Esophagus squamous epithelium (tissue), 5 donors: ENCODE data around the gene PLOD3. TPM values are rescaled to one million over a fixed set of nuclear protein-coding genes. Genes with fewer than 3 reads are reported as not detected.

Experiments used
- DNase-seq: peaks from one replicate; lab custom pipeline; 2025; lab: John Stamatoyannopoulos, UW
- H3K27ac ChIP-seq, 4 donors: fragments of 200-600 bp; sonication (generic); one replicate each; pipeline ENCODE4 v1.5.1; 2016 to 2019; ENCODE audit warnings: mild to moderate bottlenecking in 1 of 4
- H3K27me3 ChIP-seq, 4 donors: fragments of 200-600 bp; sonication (generic); 1 replicate in 3 of 4; 2 replicates in 1 of 4; pipeline versions ENCODE4 v1.5.1 to v1.6.0; 2017 to 2021; ENCODE audit warnings: antibody characterized with exemption in 1 of 4
- H3K36me3 ChIP-seq, 3 donors: fragments of 200-600 bp; sonication (generic); one replicate each; pipeline ENCODE4 v1.5.1; 2016 to 2019
- H3K4me1 ChIP-seq, 3 donors: fragments of 200-600 bp; sonication (generic); one replicate each; pipeline ENCODE4 v1.5.1; 2017 to 2019
- H3K4me3 ChIP-seq, 4 donors: fragments of 200-600 bp; sonication (generic); 1 replicate in 3 of 4; 2 replicates in 1 of 4; pipeline ENCODE4 v1.5.1; 2016 to 2019; ENCODE audit warnings: mild to moderate bottlenecking in 2 of 4, moderate library complexity in 1 of 4
- H3K9me3 ChIP-seq, 3 donors: fragments of 200-600 bp; sonication (generic); one replicate each; pipeline ENCODE4 v1.5.1; 2016 to 2019
- POLR2A ChIP-seq, 4 donors: fragments of 450-650 bp; IDR thresholded peaks; one replicate each; pipeline ENCODE4 v1.6.1; 2017; ENCODE audit warnings: antibody characterized with exemption in 4 of 4, mild to moderate bottlenecking in 4 of 4, moderate library complexity in 3 of 4
- WGBS, 2 donors: methylation state at CpG; one replicate each; pipeline ENCODE4 v1.1.5; 2018; 5-methylcytosine and 5-hydroxymethylcytosine counted together
- intact Hi-C: fragments of 100-400 bp; cut with DNase I; formaldehyde crosslinking; loops from one replicate; pipeline ENCODE4 v1.15.0; 2022
- total RNA-seq, 4 donors: library from RNA; depleted of rRNA; stranded (reverse); fragments of >200 nt; gene quantifications; one replicate each; pipeline ENCODE4 v1.1.0, GENCODE V29; 2016
- TF ChIP-seq, protein P1 (sequence below), 6 experiments: fragments of 450-650 bp in 4 of 6; fragments of 200-600 bp in 2 of 6; sonication (generic) in 2 of 6; IDR thresholded peaks; one replicate each; pipeline ENCODE4 v1.5.1; 2016 to 2019; ENCODE audit warnings: antibody characterized with exemption in 6 of 6, mild to moderate bottlenecking in 4 of 6, moderate library complexity in 4 of 6
- donor health status: DM: yes; HTN: yes; CAD: no.

The PLOD3 gene
- total RNA-seq, 4 donors from 2014 or later = 2.5 to 14.5 (median 9.7) TPM

DNA sequence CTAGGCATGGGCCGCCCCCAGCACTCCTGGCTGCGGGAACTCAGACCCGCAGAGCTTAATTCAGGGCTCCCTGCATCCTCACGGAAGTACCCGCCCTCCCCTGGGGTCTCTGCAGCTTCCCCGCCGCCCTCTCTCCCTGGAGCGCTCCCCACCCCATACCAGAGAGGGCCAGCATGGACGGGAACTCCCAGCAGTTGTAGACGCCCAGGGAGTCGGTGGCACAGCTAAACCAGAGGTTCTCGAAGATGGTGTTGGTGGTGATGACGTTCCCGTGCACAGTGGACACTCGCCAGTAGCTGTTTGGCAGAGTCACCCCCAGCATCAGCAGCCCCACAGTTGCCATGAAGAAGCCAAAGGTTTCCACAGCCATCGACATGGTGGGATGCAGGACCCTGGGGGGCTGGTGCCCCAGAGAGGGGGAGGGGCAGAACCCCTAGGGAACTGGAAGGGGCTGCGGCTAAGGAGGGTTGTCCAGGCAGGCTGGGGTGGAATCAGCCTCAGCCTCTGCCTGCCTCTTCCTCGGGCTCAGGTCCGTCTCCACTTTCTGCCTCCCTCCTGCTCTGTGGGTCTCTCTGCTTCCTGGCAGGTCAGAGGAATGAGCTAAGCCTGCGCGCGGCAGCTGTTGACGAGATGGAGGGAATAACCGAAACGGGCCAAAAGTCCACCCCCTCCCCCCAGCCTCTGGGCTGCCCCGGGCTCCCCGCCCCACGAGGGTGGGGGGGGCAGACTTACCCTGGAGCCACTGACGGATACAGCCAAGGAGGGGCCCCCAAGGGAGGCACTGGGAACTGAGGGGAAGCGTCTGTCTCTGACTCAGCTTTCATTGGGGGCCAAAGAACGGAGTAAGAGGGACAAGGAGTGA, 20.1 kb upstream of the PLOD3 start, which contains the start of gene CLDN15:
TSS of gene CLDN15 (minus strand) at position 597 of the 862 bp plus-strand sequence. CDS start at position 376, 221 bp downstream.
- TF ChIP-seq, protein P1, sequence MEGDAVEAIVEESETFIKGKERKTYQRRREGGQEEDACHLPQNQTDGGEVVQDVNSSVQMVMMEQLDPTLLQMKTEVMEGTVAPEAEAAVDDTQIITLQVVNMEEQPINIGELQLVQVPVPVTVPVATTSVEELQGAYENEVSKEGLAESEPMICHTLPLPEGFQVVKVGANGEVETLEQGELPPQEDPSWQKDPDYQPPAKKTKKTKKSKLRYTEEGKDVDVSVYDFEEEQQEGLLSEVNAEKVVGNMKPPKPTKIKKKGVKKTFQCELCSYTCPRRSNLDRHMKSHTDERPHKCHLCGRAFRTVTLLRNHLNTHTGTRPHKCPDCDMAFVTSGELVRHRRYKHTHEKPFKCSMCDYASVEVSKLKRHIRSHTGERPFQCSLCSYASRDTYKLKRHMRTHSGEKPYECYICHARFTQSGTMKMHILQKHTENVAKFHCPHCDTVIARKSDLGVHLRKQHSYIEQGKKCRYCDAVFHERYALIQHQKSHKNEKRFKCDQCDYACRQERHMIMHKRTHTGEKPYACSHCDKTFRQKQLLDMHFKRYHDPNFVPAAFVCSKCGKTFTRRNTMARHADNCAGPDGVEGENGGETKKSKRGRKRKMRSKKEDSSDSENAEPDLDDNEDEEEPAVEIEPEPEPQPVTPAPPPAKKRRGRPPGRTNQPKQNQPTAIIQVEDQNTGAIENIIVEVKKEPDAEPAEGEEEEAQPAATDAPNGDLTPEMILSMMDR (IDR thresholded peaks at IDR 0.05) = no peak
- no peak for TF ChIP-seq POLR2A (IDR thresholded peaks at IDR 0.05)
- Histone ChIP-seq H3K9me3 (no peaks in the 10 kb centered on the region), H3K4me1 (peaks cover 0 to 87% (median 31%) of the 10 kb centered on the region in 3 donors), H3K4me3 (peak within 1 kb of the TSS; percentile 1 to 51 (median 19)), H3K27me3 (no peaks in the 10 kb centered on the region), H3K27ac (peak within 1 kb of the TSS; percentile 55 to 85 (median 78)), H3K36me3 (peaks cover 0 to 59% (median 13%) of the 10 kb centered on the region in 3 donors)
- DNase-seq = no peak
- intact Hi-C loops = no loop called here
- WGBS, 2 donors = 35 to 41% methylated on average over 3 to 4 of the region's 31 CpGs

DNA sequence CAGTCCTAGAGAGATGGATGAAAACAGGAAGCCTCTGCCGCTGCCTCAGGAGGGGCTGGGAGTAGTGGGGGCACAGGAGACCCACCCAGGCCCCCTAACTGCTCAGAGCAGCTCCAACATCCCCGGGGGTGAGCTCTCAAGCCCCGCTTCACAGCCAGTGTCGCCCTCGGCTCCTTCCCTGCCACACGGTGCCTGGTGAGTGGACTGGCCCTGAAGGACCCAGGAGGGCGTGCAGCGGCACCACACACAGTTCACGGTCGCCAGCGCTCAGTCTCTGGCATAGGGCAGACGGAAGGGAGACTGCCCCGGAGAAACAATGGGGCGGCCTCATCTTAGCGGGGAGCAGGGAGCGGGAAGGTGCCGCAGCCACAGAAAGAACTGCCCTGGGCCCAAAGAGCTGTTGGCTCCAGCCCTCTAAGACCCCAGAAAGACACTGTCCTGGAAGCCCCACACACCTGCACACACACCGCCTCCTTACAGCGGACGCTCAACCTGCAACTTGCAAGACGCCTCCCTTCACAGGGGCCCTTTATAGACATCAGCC, 19.0 kb upstream of the PLOD3 start:
- TF ChIP-seq POLR2A (IDR thresholded peaks at IDR 0.05) = no peak
- TF ChIP-seq, protein P1 (IDR thresholded peaks at IDR 0.05) = no peak
- DNase-seq = no peak
- peak overlapping the region in 2 of 4 donors; percentile 25 to 51 for H3K4me3 ChIP-seq
- peaks cover 7 to 87% (median 32%) of the 10 kb centered on the region in 3 donors for H3K4me1 ChIP-seq
- H3K9me3 ChIP-seq = no peaks in the 10 kb centered on the region
- peaks cover 0 to 59% (median 13%) of the 10 kb centered on the region in 3 donors for H3K36me3 ChIP-seq
- H3K27ac ChIP-seq = peak overlapping the region in 2 of 4 donors; percentile 81 to 85
- H3K27me3 ChIP-seq = no peaks in the 10 kb centered on the region
- WGBS, 2 donors = 77 to 92% methylated on average over 3 to 5 of the region's 21 CpGs
- intact Hi-C loops = no loop called here

DNA sequence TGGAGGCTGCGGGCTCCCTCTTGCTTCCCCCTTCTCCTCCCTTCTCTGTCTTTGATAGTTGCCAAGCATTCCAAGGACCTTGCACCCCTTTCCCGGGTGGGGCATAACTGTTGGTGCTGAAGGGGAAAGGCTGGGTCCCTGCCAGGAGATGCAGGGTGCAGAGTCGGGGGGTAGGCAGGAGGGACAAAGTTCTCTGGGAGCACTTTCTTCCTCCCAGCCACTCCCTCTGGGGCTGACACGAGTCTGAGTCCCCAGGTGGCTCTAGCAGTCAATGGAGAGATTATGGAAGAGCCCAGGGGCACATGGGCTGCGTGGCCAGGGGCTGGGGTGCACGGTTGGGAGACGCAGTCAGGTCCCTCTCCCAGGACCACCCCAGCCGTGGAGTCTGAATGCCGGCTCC, 18.1 kb upstream of the PLOD3 start:
- H3K9me3 ChIP-seq = no peaks in the 10 kb centered on the region
- DNase-seq = no peak
- WGBS, 2 donors = 74% methylated on average over 6 of the region's 9 CpGs; no CpG with 5 or more reads in 1 of the 2 donors
- TF ChIP-seq, protein P1 (IDR thresholded peaks at IDR 0.05) = no peak
- TF ChIP-seq POLR2A (IDR thresholded peaks at IDR 0.05) = no peak
- no peak overlapping the region for H3K27ac ChIP-seq
- intact Hi-C loops = no loop called here
- H3K36me3 ChIP-seq = peaks cover 0 to 51% (median 11%) of the 10 kb centered on the region in 3 donors
- peaks cover 7 to 79% (median 23%) of the 10 kb centered on the region in 3 donors for H3K4me1 ChIP-seq
- no peak overlapping the region for H3K4me3 ChIP-seq
- no peaks in the 10 kb centered on the region for H3K27me3 ChIP-seq

DNA sequence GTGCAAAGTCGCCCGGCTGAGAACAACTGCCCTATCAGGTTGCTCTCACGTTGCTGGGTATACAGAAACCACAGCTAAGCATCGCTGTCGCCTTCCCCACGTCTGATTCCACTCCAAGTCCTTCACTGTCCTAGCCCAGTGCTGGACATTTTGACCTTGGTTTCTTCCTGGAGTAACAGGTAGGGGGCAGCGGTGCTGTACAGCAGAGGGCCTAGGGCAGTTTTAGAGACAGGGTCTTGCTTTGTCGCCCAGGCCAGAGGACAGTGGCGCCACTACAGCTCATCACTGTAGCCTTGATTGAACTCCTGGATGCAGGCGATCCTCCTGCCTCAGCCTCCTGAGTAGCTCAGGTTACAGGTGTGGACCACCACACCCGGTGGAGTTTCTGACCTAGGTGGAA, 17.7 kb upstream of the PLOD3 start:
- no peak overlapping the region for H3K27ac ChIP-seq
- intact Hi-C loops = no loop called here
- TF ChIP-seq POLR2A (IDR thresholded peaks at IDR 0.05) = no peak
- TF ChIP-seq, protein P1 (IDR thresholded peaks at IDR 0.05) = peak in 2 of 6 experiments; percentile 18 to 23

More for the DNA sequence above, 17.7 kb upstream of the PLOD3 start:
- Histone ChIP-seq H3K4me1 (peaks cover 7 to 75% (median 19%) of the 10 kb centered on the region in 3 donors), H3K9me3 (no peaks in the 10 kb centered on the region), H3K36me3 (peaks cover 0 to 47% (median 9%) of the 10 kb centered on the region in 3 donors), H3K4me3 (no peak overlapping the region), H3K27me3 (no peaks in the 10 kb centered on the region)
- DNase-seq = no peak
- WGBS, 2 donors = 69% methylated on average over 7 of the region's 11 CpGs; no CpG with 5 or more reads in 1 of the 2 donors
